CD1c-positive myeloid dendritic cell (primary cell): ENCODE measurements around the gene DNAH1.
A peak's percentile ranks its signal among the peaks of the same experiment; 100 is the strongest.

Experiments
- DNase-seq: peaks from one replicate; pipeline ENCODE4 v3.0.0-alpha.2; 2016; ENCODE audit errors: extremely low spot score

The DNAH1 gene

GRCh38 chr3:52290596-52291507 lies 25.3 kb upstream of the DNAH1 start:
- DNase-seq, result no peak

- DNase-seq, result peak; percentile 48
These were observed 24.5 kb upstream of the DNAH1 start for GRCh38 chr3:52291508-52292181.

DNA sequence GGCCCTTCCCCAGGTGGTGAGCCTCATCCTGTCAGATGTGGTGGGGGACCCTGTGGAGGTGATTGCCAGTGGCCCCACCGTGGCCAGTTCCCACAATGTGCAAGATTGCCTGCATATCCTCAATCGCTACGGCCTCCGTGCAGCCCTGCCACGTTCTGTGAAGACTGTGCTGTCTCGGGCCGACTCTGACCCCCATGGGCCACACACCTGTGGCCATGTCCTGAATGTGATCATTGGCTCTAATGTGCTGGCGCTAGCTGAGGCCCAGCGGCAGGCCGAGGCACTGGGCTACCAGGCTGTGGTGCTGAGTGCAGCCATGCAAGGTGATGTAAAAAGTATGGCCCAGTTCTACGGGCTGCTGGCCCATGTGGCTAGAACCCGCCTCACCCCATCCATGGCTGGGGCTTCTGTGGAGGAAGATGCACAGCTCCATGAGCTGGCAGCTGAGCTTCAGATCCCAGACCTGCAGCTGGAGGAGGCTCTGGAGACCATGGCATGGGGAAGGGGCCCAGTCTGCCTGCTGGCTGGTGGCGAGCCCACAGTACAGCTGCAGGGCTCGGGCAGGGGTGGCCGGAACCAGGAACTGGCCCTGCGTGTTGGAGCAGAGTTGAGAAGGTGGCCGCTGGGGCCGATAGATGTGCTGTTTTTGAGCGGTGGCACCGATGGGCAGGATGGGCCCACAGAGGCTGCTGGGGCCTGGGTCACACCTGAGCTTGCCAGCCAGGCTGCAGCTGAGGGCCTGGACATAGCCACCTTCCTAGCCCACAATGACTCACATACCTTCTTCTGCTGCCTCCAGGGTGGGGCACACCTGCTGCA lies 23.7 kb upstream of the DNAH1 start:
- no peak for DNase-seq

DNA sequence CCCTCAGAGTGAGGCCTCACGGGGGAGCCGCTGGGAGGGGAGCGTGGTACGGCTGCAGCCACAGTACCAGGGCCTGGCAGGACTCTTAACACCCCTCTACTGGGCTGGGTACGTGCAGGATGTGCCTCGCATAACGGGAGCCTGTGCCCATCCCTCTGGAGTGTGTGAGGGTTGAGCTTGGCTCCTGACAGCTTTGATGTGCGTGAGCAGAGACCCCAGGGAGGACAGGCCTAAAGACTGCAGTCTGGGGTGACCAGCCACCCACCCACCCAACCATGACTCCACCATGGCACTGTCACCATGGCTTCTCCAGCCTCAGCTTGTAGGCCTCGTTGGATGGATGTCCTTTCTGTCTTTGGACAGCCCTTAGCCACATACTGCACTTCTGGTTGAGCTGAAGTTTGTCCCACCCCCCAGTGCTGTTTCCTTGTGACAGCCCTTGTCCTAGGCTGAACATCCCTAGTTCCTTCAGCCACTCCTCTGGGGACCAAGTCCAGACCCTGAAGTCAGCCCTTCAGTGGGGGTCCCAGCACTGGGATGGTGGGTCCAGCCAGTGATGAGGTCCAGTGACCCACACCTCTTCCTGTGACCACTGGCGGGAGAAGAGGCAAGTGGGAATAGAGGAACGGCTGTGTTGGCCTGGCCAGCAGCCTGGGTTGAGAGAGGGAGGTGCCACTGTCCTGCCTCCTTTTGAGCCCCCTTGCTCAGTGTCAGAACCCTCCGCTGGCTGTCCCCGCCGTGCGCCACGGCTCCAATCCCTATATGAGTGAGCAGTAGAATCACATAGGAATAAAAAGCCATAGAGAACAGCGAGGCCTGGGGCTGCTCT lies 22.4 kb upstream of the DNAH1 start:
- DNase-seq, result no peak

DNA sequence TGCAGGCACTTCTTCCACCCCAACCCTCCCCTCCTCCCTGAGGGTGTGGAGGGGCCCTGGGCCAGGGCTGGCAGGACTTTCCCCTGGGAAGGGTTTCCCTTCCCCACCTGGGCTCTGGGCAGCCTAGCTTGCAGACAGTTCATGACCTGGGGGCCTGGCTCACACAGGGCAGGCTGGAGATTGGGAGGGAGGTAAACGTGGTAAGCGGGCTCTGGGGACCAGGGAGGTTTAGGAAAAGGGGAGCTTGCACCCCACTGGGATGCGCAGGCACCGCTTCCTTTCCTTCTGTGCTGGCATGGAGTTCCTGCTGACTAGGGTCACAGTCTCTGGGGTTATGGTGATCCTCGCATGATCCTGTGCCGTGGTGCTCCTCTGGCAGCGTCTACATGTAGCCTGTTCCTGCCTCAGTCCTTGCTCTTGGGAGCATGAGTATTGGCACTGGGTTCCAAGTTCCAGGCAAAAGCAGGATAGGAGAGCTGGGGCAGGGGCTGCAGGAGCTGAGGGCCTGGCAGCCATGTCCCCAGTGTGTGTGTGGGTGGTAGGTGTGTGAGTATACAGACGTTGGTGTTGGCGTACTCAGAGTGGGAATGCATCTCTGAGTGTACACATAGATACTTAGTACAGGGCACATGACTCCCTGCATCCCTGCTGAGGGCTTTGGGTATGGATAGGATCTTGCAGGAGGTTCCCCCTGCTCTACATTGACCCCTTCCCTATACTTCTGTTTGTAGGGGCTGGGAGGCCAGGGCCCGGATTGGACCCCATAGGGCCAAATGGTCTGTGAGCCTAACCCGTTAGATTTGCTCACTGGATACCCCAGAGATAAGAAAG lies 21.6 kb upstream of the DNAH1 start:
- no peak for DNase-seq

DNA sequence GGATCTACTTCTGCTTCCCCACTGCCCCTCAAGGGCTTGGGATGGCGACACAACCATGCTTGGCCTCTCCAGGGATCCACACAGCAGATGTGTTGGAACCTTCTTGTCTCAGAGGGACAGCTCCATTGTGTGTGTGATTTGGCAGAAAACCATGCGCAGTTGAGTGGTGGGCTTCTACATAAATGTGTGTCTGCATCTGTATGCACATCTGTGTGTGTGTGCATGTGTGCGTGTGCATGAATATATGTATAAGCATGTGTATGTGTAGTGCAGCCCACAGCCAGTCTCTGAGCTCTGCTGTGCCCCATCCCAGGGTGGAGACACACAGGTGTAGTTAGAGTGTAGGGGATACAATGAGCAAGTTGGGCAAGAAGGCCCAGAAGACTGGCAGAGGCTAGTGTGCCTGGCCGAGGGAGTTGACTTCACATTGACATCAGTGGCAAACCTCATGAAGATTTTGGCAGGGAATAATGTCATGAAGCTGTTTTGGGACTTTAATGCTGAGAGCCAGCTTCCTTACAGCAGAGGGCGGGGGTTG lies 20.4 kb upstream of the DNAH1 start:
- DNase-seq, result no peak

GRCh38 chr3:52297242-52298148 lies 18.6 kb upstream of the DNAH1 start:
- no peak for DNase-seq

DNA sequence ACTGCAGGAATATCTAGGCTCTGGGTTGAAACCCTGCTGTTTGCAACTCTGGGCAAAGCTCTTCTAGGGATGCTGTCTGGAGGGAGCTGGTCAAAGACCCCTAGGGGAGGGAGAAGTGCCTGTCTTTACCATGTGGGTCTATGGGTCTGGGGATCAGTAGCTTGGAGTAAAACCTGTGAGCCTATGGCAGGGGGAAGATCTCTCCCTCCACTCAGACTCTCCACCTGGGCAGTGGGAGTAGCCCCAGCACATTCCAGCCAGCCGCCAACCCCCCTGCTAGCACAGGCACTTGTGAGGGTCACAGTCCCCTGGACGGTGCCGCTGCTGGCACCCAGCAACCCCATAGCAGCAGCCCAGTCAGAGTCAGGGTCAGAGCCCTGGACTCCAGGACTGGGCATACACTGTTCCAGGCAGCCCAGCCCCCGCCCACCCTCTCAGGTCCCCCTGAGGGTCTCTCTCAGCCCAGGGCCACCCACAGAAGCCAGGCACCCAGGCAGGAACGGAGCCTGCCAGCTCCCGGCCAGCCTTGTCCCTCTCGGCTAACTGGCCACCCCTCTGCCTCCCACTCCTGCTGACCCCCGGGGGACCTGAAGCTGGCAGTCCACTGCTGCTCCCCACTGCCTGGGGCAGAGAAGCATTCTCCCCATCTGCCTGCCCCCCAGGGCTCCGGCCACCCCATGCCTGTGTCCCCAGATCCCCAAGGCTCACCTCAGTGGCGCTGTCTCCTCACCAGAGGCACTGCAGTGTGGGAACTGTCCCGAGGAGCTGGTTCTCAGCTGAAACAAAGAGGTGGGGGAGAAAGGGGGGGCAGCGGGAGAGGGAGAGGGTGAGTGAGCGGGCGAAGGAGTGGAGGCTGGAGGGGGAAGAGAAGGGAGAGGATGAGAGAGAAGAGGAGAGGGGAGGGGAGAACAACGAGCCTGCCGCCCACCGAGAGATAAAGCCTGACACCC lies 17.7 kb upstream of the DNAH1 start:
- no peak for DNase-seq

GRCh38 chr3:52299247-52299878 lies 16.8 kb upstream of the DNAH1 start:
- DNase-seq, result no peak

GRCh38 chr3:52299879-52300611 lies 16.1 kb upstream of the DNAH1 start:
- DNase-seq, result peak; percentile 90

GRCh38 chr3:52302426-52303145 lies 13.5 kb upstream of the DNAH1 start:
- no peak for DNase-seq

DNA sequence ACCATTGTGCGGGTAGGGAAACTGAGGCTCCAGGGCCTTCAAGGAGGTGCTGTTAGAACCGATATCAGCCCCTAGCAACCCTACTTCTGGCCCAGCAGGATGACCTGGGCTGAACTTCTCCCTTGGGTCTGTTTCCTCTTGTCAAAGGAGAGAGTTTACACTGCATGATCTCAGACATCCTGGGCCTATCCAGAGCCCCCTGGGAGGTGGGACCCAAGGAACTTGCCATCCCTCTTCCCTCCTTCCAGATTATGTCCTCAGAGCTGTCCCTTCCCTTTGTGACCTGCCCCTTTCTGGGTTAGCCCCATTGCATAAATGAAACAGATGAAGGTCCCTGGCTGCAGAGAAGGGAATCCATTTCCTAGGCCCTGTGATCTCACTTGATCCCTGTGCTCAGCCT lies 12.3 kb upstream of the DNAH1 start:
- DNase-seq, result peak; percentile 38

DNA sequence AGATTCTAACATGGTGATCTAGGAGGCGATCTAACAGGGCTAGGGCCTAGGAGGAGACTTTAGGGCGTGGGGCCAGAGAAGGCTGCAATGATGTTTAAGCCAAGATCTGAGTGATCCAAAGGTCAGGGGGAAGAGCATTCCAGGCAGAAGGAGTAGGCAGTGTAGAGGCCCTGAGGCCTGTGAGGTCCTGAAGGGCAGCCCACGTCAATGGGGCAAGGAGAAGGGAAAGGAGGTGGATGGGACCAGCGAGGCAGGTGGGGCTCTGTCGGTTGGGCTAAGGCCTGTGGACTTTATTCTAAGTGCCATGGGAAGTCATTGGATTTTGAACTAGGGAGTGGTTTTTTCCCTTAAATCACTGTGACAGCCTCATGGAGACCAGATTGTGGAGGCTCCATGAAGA lies 10.2 kb upstream of the DNAH1 start:
- no peak for DNase-seq

GRCh38 chr3:52306978-52307377 lies 9.1 kb upstream of the DNAH1 start:
- DNase-seq, result no peak

GRCh38 chr3:52308308-52308707 lies 7.8 kb upstream of the DNAH1 start:
- DNase-seq, result no peak
